Stimulated activated naive CD4-positive, alpha-beta T cell (primary cell): ENCODE data around the gene SERPINB7.
"Not testable (repeated sequence)": the region's sequence is repeated elsewhere in the genome, so short reads cannot be mapped to it uniquely, and the experiment has no call there.

Experiments used
- DNase-seq, 6 experiments: peaks; one replicate each; lab custom pipeline; 2025; lab: John Stamatoyannopoulos, UW

The SERPINB7 gene

GRCh38 chr18:63775166-63775730, at the start of gene SERPINB7:
SERPINB7 (plus strand) TSS chr18:63775418; CDS start chr18:63782373, 6,955 bp downstream.
- DNase-seq = no peak

- DNase-seq = no peak
Measured at GRCh38 chr18:63725682-63726480, 49.3 kb upstream of the SERPINB7 start.

- no peak for DNase-seq
Measured at GRCh38 chr18:63730773-63731172, 44.4 kb upstream of the SERPINB7 start.

GRCh38 chr18:63731215-63731614, 44.0 kb upstream of the SERPINB7 start:
- no peak for DNase-seq

GRCh38 chr18:63736876-63737275, 38.3 kb upstream of the SERPINB7 start:
- no peak for DNase-seq

GRCh38 chr18:63741769-63742168, 33.4 kb upstream of the SERPINB7 start:
- DNase-seq = no peak

GRCh38 chr18:63747006-63747405, 28.2 kb upstream of the SERPINB7 start:
- DNase-seq = no peak

GRCh38 chr18:63749489-63749888, 25.7 kb upstream of the SERPINB7 start:
- no peak for DNase-seq

- no peak for DNase-seq
Measured at GRCh38 chr18:63752636-63753035, 22.6 kb upstream of the SERPINB7 start.

GRCh38 chr18:63753676-63754075, 21.5 kb upstream of the SERPINB7 start:
- no peak for DNase-seq

- no peak for DNase-seq
Measured at GRCh38 chr18:63757541-63757940, 17.7 kb upstream of the SERPINB7 start.

- no peak for DNase-seq
Measured at GRCh38 chr18:63758615-63759240, 16.5 kb upstream of the SERPINB7 start.

GRCh38 chr18:63759786-63760185, 15.4 kb upstream of the SERPINB7 start:
- not testable (repeated sequence) for DNase-seq

GRCh38 chr18:63762518-63762917, 12.7 kb upstream of the SERPINB7 start:
- no peak for DNase-seq

- DNase-seq = no peak
Measured at GRCh38 chr18:63763831-63764600, 11.2 kb upstream of the SERPINB7 start.

GRCh38 chr18:63765837-63766236, 9.4 kb upstream of the SERPINB7 start:
- DNase-seq = no peak

GRCh38 chr18:63773551-63773950, 1.7 kb upstream of the SERPINB7 start:
- DNase-seq = no peak

- DNase-seq = no peak
Measured at GRCh38 chr18:63774511-63774910, 707 bp upstream of the SERPINB7 start.

GRCh38 chr18:63779386-63779785, 4.2 kb downstream of the SERPINB7 start:
- no peak for DNase-seq

GRCh38 chr18:63783394-63783793, 8.2 kb downstream of the SERPINB7 start:
- DNase-seq = no peak

GRCh38 chr18:63784787-63785452, 9.7 kb downstream of the SERPINB7 start:
- no peak for DNase-seq

GRCh38 chr18:63787673-63788072, 12.5 kb downstream of the SERPINB7 start:
- no peak for DNase-seq
